T-cell (primary cell): ENCODE data around the gene HSBP1L1. TPM values are rescaled to one million over a fixed set of nuclear protein-coding genes. Genes with fewer than 3 reads are reported as not detected.

Experiments used
- ATAC-seq, 4 experiments: fragments of 200-7000 bp in 3 of 4; fragments of 150-1000 bp in 1 of 4; cut with Tn5 transposase; replicated peaks in 1 of 4; 1 replicate in 3 of 4; 2 replicates in 1 of 4; pipeline ENCODE4 v1.10.0; 2021; ENCODE audit warnings: moderate library complexity in 3 of 4, mild to moderate bottlenecking in 2 of 4, moderate number of reproducible peaks in 1 of 4
- CTCF ChIA-PET, 2 donors: fragments of 300-600 bp; sonication (Branson Sonifier 250); formaldehyde crosslinking; loops; one replicate each; lab custom pipeline; 2022; ENCODE audit warnings: antibody characterized with exemption in 2 of 2; lab: Charles Lee
- POLR2A ChIA-PET, 2 donors: fragments of 300-600 bp; sonication (Branson Sonifier 250); formaldehyde crosslinking; loops; one replicate each; lab custom pipeline; 2022; ENCODE audit warnings: antibody characterized with exemption in 2 of 2; lab: Charles Lee
- DNase-seq, 35 experiments: peaks; one replicate each; pipeline versions ENCODE4 v3.0.0 to v3.0.0-alpha.2; 2013 to 2023
- H3K27ac ChIP-seq: one replicate; pipeline ENCODE4 v1.5.1; 2013; ENCODE audit warnings: low read length
- H3K27me3 ChIP-seq, 2 experiments: replicated peaks in 1 of 2; 1 replicate in 1 of 2; 2 replicates in 1 of 2; pipeline versions ENCODE4 v1.6.1 to v1.7.0; 2013; ENCODE audit warnings: low read length in 1 of 2, mixed read lengths in 1 of 2; ENCODE audit not compliant: control insufficient read depth in 2 of 2, insufficient read depth in 2 of 2; ENCODE audit errors: extremely low read depth in 1 of 2
- H3K36me3 ChIP-seq, 2 donors: 1 replicate in 1 of 2; 2 replicates in 1 of 2; pipeline versions ENCODE4 v1.6.1 to v1.7.0; 2013; ENCODE audit warnings: low read length in 1 of 2; ENCODE audit not compliant: control insufficient read depth in 2 of 2, insufficient read depth in 1 of 2; ENCODE audit errors: extremely low read depth in 1 of 2
- H3K4me1 ChIP-seq, 2 experiments: 1 replicate in 1 of 2; 2 replicates in 1 of 2; pipeline versions ENCODE4 v1.6.1 to v1.7.0; 2013; ENCODE audit warnings: low read length in 2 of 2, mixed read lengths in 1 of 2; ENCODE audit not compliant: insufficient read depth in 2 of 2, control insufficient read depth in 1 of 2; ENCODE audit errors: extremely low read depth in 1 of 2
- H3K4me3 ChIP-seq, 2 donors: 1 replicate in 1 of 2; 2 replicates in 1 of 2; pipeline versions ENCODE4 v1.5.1 to v1.7.0; 2013; ENCODE audit warnings: mild to moderate bottlenecking in 2 of 2, low read length in 1 of 2, moderate library complexity in 1 of 2; ENCODE audit not compliant: control insufficient read depth in 1 of 2; ENCODE audit errors: extremely low read depth in 1 of 2
- H3K9me3 ChIP-seq: 2 replicates; pipeline ENCODE4 v1.7.0; 2013
- H3K27ac Mint-ChIP-seq, 2 donors: one replicate each; pipeline ENCODE4 v1.8.0; 2020 to 2021; ENCODE audit warnings: mild to moderate bottlenecking in 2 of 2, mixed read lengths in 2 of 2
- H3K27me3 Mint-ChIP-seq, 2 donors: one replicate each; pipeline ENCODE4 v1.8.0; 2021 to 2022; ENCODE audit warnings: mixed read lengths in 2 of 2
- H3K36me3 Mint-ChIP-seq: one replicate; pipeline ENCODE4 v1.8.0; 2021; ENCODE audit warnings: mixed read lengths
- H3K4me1 Mint-ChIP-seq, 3 donors: one replicate each; pipeline ENCODE4 v1.8.0; 2020 to 2022; ENCODE audit warnings: mixed read lengths in 3 of 3, mild to moderate bottlenecking in 1 of 3
- H3K4me3 Mint-ChIP-seq, 3 donors: one replicate each; pipeline ENCODE4 v1.8.0; 2020 to 2022; ENCODE audit warnings: mild to moderate bottlenecking in 3 of 3, mixed read lengths in 3 of 3, moderate library complexity in 3 of 3
- H3K9me3 Mint-ChIP-seq, 3 donors: one replicate each; pipeline ENCODE4 v1.8.0; 2020 to 2022; ENCODE audit warnings: mixed read lengths in 3 of 3
- WGBS: methylation state at CpG from one replicate; pipeline ENCODE4 v1.1.5; 2013; ENCODE audit warnings: missing lambda C conversion rate; ENCODE audit not compliant: insufficient coverage; 5-methylcytosine and 5-hydroxymethylcytosine counted together
- total RNA-seq, 35 experiments: library from RNA in 6 of 35; stranded (reverse) in 6 of 35; fragments of 120-200 nt in 1 of 35; gene quantifications; one replicate each; pipeline versions ENCODE4 v1.2.1 to v1.2.4 and lab custom pipeline; 2013 to 2026

Gene HSBP1L1
- total RNA-seq, 5 donors from 2014 or later (not counting 1 experiment from before 2014, with no cell fraction given): 17.3 to 26.6 (median 20.6) TPM

GRCh38 chr18:79985172-79985571, 20.7 kb downstream of the HSBP1L1 start:
- peak overlapping the region in 1 of 3 donors; percentile 23 for H3K4me3 Mint-ChIP-seq

GRCh38 chr18:79986726-79987125, 22.3 kb downstream of the HSBP1L1 start:
- Histone ChIP-seq H3K27ac (no peak overlapping the region), H3K4me3 (no peak overlapping the region)
- CTCF ChIA-PET: no interaction called here

More at GRCh38 chr18:79985172-79985571, 20.7 kb downstream of the HSBP1L1 start:
- peaks cover 17 to 54% of the 10 kb centered on the region in 2 experiments for H3K4me1 ChIP-seq
- H3K36me3 ChIP-seq: peaks cover 0 to 10% of the 10 kb centered on the region in 2 donors
- ChIA-PET POLR2A (interaction anchor here (0.6 to 1.0 kb wide), 6 partner anchors 8 to 191 kb away, joined by 3 to 6 read pairs (median 3); no protein-coding TSS in a partner anchor), CTCF (interaction anchor here in 1 of 2 donors (0.7 to 1.6 kb wide), 2 partner anchors 21 to 49 kb away, joined by 3 to 6 read pairs; partner anchors contain the start of genes HSBP1L1 and RBFA)
- H3K27ac ChIP-seq: no peak overlapping the region
- ATAC-seq (no peak), DNase-seq (no peak)
- Mint-ChIP-seq H3K36me3 (peaks cover 16% of the 10 kb centered on the region), H3K4me1 (peaks cover 63 to 76% (median 70%) of the 10 kb centered on the region in 3 donors), H3K27ac (peak overlapping the region in 1 of 2 donors; percentile 29), H3K9me3 (no peaks in the 10 kb centered on the region), H3K27me3 (no peaks in the 10 kb centered on the region)
- no peak overlapping the region for H3K4me3 ChIP-seq
- no peaks in the 10 kb centered on the region for H3K27me3 ChIP-seq
- 99% methylated on average over 12 of the region's 12 CpGs for WGBS
- H3K9me3 ChIP-seq: no peaks in the 10 kb centered on the region

GRCh38 chr18:79987566-79987965, 23.1 kb downstream of the HSBP1L1 start:
- Mint-ChIP-seq H3K27ac (peak overlapping the region; percentile 74 to 82), H3K4me3 (peak overlapping the region; percentile 86 to 88 (median 87)), H3K36me3 (peaks cover 16% of the 10 kb centered on the region), H3K4me1 (peaks cover 49 to 55% (median 51%) of the 10 kb centered on the region in 3 donors), H3K9me3 (no peaks in the 10 kb centered on the region), H3K27me3 (no peaks in the 10 kb centered on the region)
- Histone ChIP-seq H3K36me3 (peaks cover 0 to 7% of the 10 kb centered on the region in 2 donors), H3K4me3 (peak overlapping the region; percentile 78 to 88), H3K27ac (peak overlapping the region; percentile 80), H3K4me1 (peaks cover 16 to 38% of the 10 kb centered on the region in 2 experiments), H3K27me3 (no peaks in the 10 kb centered on the region), H3K9me3 (no peaks in the 10 kb centered on the region)
- ATAC-seq: no peak
- DNase-seq: peak in 1 of 35 experiments; percentile 25
- CTCF ChIA-PET: interaction anchor here (0.7 to 1.6 kb wide), 3 partner anchors 21 to 47 kb away, joined by 3 to 9 read pairs (median 4); partner anchors contain the start of genes RBFA (in 1 of the 2) and SLC66A2 (in 1 of the 2)
- POLR2A ChIA-PET: no interaction called here
- WGBS: 0% methylated on average over 2 of the region's 6 CpGs

More at GRCh38 chr18:79986726-79987125, 22.3 kb downstream of the HSBP1L1 start:
- POLR2A ChIA-PET: no interaction called here
- Mint-ChIP-seq H3K4me1 (peaks cover 57 to 64% (median 60%) of the 10 kb centered on the region in 3 donors), H3K27ac (peak overlapping the region; percentile 76 to 82), H3K4me3 (peak overlapping the region; percentile 86 to 88 (median 87)), H3K36me3 (peaks cover 16% of the 10 kb centered on the region), H3K9me3 (no peaks in the 10 kb centered on the region), H3K27me3 (no peaks in the 10 kb centered on the region)
- ATAC-seq (no peak), DNase-seq (no peak)
- H3K9me3 ChIP-seq: no peaks in the 10 kb centered on the region
- H3K27me3 ChIP-seq: no peaks in the 10 kb centered on the region
- 79% methylated on average over 5 of the region's 7 CpGs for WGBS
- H3K36me3 ChIP-seq: peaks cover 0 to 10% of the 10 kb centered on the region in 2 donors
- peaks cover 17 to 47% of the 10 kb centered on the region in 2 experiments for H3K4me1 ChIP-seq

GRCh38 chr18:79988071-79988450, 23.6 kb downstream of the HSBP1L1 start:
- ATAC-seq: peak; percentile 73 to 79 (median 76)
- Histone ChIP-seq H3K27me3 (no peaks in the 10 kb centered on the region), H3K36me3 (peaks cover 0 to 4% of the 10 kb centered on the region in 2 donors), H3K9me3 (no peaks in the 10 kb centered on the region), H3K27ac (peak overlapping the region; percentile 80), H3K4me3 (peak overlapping the region; percentile 78 to 88), H3K4me1 (peaks cover 14 to 33% of the 10 kb centered on the region in 2 experiments)
- Mint-ChIP-seq H3K4me1 (peaks cover 44 to 51% (median 47%) of the 10 kb centered on the region in 3 donors), H3K27ac (peak overlapping the region; percentile 74 to 82), H3K36me3 (peaks cover 16% of the 10 kb centered on the region), H3K4me3 (peak overlapping the region; percentile 86 to 88 (median 87)), H3K9me3 (no peaks in the 10 kb centered on the region), H3K27me3 (no peaks in the 10 kb centered on the region)
- POLR2A ChIA-PET: no interaction called here
- peak in 33 of 35 experiments; percentile 25 to 76 (median 57) for DNase-seq
- under 1% methylated on average over 48 of the region's 48 CpGs for WGBS
- CTCF ChIA-PET: interaction anchor here (0.7 to 1.6 kb wide), 3 partner anchors 21 to 46 kb away, joined by 3 to 9 read pairs (median 4); partner anchors contain the start of genes RBFA (in 1 of the 2) and SLC66A2 (in 1 of the 2)

- Mint-ChIP-seq H3K4me1 (peaks cover 38 to 45% (median 42%) of the 10 kb centered on the region in 3 donors), H3K9me3 (no peaks in the 10 kb centered on the region), H3K27me3 (no peaks in the 10 kb centered on the region), H3K36me3 (peaks cover 16% of the 10 kb centered on the region), H3K27ac (peak within 1 kb of the TSS; percentile 91 to 93), H3K4me3 (peak within 1 kb of the TSS; percentile 86 to 90 (median 89))
- peaks cover 0 to 4% of the 10 kb centered on the region in 2 donors for H3K36me3 ChIP-seq
- WGBS: under 1% methylated on average over 63 of the region's 71 CpGs
- H3K9me3 ChIP-seq: no peaks in the 10 kb centered on the region
- peak; percentile 96 to 98 (median 97) for ATAC-seq
- ChIA-PET POLR2A (no interaction called here), CTCF (interaction anchor here in 1 of 2 donors (1.0 to 1.6 kb wide), 2 partner anchors 37 to 45 kb away, joined by 4 to 9 read pairs; partner anchors contain the start of genes RBFA and SLC66A2)
- peak; percentile 70 to 93 (median 82) for DNase-seq
- peak within 1 kb of the TSS; percentile 78 to 88 for H3K4me3 ChIP-seq
- no peaks in the 10 kb centered on the region for H3K27me3 ChIP-seq
- H3K4me1 ChIP-seq: peaks cover 14 to 30% of the 10 kb centered on the region in 2 experiments
- peak within 1 kb of the TSS; percentile 88 for H3K27ac ChIP-seq
Observed at GRCh38 chr18:79988451-79989194, 24.2 kb downstream of the HSBP1L1 start, which contains the start of gene TXNL4A. TXNL4A (minus strand) TSS chr18:79988563; CDS start chr18:79988392, 171 bp downstream.

- H3K9me3 ChIP-seq: no peaks in the 10 kb centered on the region
- peak overlapping the region; percentile 78 to 88 for H3K4me3 ChIP-seq
- H3K4me1 ChIP-seq: peaks cover 14 to 25% of the 10 kb centered on the region in 2 experiments
- peak overlapping the region; percentile 86 to 90 (median 89) for H3K4me3 Mint-ChIP-seq
- ATAC-seq: no peak
- peaks cover 16% of the 10 kb centered on the region for H3K36me3 Mint-ChIP-seq
- POLR2A ChIA-PET: interaction anchor here in 1 of 2 donors (0.6 kb wide), 1 partner anchor 507 kb away, joined by 5 read pairs; no protein-coding TSS in a partner anchor
- H3K27me3 Mint-ChIP-seq: no peaks in the 10 kb centered on the region
- peaks cover 33 to 40% (median 37%) of the 10 kb centered on the region in 3 donors for H3K4me1 Mint-ChIP-seq
- no peaks in the 10 kb centered on the region for H3K27me3 ChIP-seq
- H3K27ac Mint-ChIP-seq: peak overlapping the region; percentile 91 to 93
- no peaks in the 10 kb centered on the region for H3K9me3 Mint-ChIP-seq
- DNase-seq: no peak
- peak overlapping the region; percentile 88 for H3K27ac ChIP-seq
- H3K36me3 ChIP-seq: peaks cover 0 to 4% of the 10 kb centered on the region in 2 donors
- CTCF ChIA-PET: interaction anchor here in 1 of 2 donors (0.5 to 0.7 kb wide), 2 partner anchors 10 to 919 kb away, joined by 3 read pairs; no protein-coding TSS in a partner anchor
- 71% methylated on average over 10 of the region's 14 CpGs for WGBS
Observed at GRCh38 chr18:79989195-79989497, 24.7 kb downstream of the HSBP1L1 start.
